Suppressor macrophage treated with lipopolysaccharide for 4 hours (primary cell): Measurements from ENCODE around the gene FREM1.
"Not testable (repeated sequence)": the region's sequence is repeated elsewhere in the genome, so short reads cannot be mapped to it uniquely, and the experiment has no call there.

Source experiments
- DNase-seq: peaks from one replicate; pipeline ENCODE4 v3.0.0-alpha.2; 2020

The FREM1 gene

GRCh38 chr9:14909961-14910805, at the start of gene FREM1:
FREM1 (minus strand) TSS chr9:14910428; CDS start chr9:14868977, 41,451 bp downstream.
- no peak for DNase-seq

GRCh38 chr9:14958989-14959388, 48.8 kb upstream of the FREM1 start:
- peak; percentile 4 for DNase-seq

GRCh38 chr9:14957109-14957508, 46.9 kb upstream of the FREM1 start:
- no peak for DNase-seq

- DNase-seq = no peak
Observed at GRCh38 chr9:14956208-14956607, 46.0 kb upstream of the FREM1 start.

GRCh38 chr9:14945351-14945750, 35.1 kb upstream of the FREM1 start:
- no peak for DNase-seq

GRCh38 chr9:14941501-14942405, 31.5 kb upstream of the FREM1 start:
- DNase-seq = no peak

- no peak for DNase-seq
Observed at GRCh38 chr9:14939378-14939777, 29.1 kb upstream of the FREM1 start.

- no peak for DNase-seq
Observed at GRCh38 chr9:14937216-14937615, 27.0 kb upstream of the FREM1 start.

- no peak for DNase-seq
Observed at GRCh38 chr9:14936491-14936890, 26.3 kb upstream of the FREM1 start.

GRCh38 chr9:14935964-14936363, 25.7 kb upstream of the FREM1 start:
- no peak for DNase-seq

- no peak for DNase-seq
Observed at GRCh38 chr9:14935106-14935751, 25.0 kb upstream of the FREM1 start.

GRCh38 chr9:14932641-14933040, 22.4 kb upstream of the FREM1 start:
- DNase-seq = no peak

- no peak for DNase-seq
Observed at GRCh38 chr9:14932231-14932630, 22.0 kb upstream of the FREM1 start.

GRCh38 chr9:14926941-14927624, 16.9 kb upstream of the FREM1 start:
- no peak for DNase-seq

GRCh38 chr9:14924230-14925219, 14.3 kb upstream of the FREM1 start:
- peak; percentile 5 for DNase-seq

- DNase-seq = no peak
Observed at GRCh38 chr9:14923701-14924100, 13.5 kb upstream of the FREM1 start.

- not testable (repeated sequence) for DNase-seq
Observed at GRCh38 chr9:14920805-14921204, 10.6 kb upstream of the FREM1 start.

GRCh38 chr9:14913366-14913765, 3.1 kb upstream of the FREM1 start:
- DNase-seq = no peak

- no peak for DNase-seq
Observed at GRCh38 chr9:14912859-14913258, 2.6 kb upstream of the FREM1 start.

- DNase-seq = no peak
Observed at GRCh38 chr9:14911046-14911445, 818 bp upstream of the FREM1 start.

- no peak for DNase-seq
Observed at GRCh38 chr9:14909601-14909960, 647 bp downstream of the FREM1 start.

GRCh38 chr9:14909181-14909580, 1.0 kb downstream of the FREM1 start:
- DNase-seq = no peak
